Ovary (tissue), 3 donors: ENCODE results near the gene FGD2.

Experiments
- CTCF ChIP-seq, 3 donors: fragments of 450-650 bp in 2 of 3; fragments of 200-600 bp in 1 of 3; IDR thresholded peaks; one replicate each; pipeline versions ENCODE4 v1.5.1 to v1.8.0; 2016 to 2022; ENCODE audit warnings: antibody characterized with exemption in 3 of 3, mild to moderate bottlenecking in 1 of 3
- EP300 ChIP-seq: sonication (generic); formaldehyde crosslinking; IDR thresholded peaks from one replicate; pipeline ENCODE4 v1.6.1; 2017; ENCODE audit warnings: antibody characterized with exemption
- donor health status: DM: no; HTN: no; CAD: no.

- TF ChIP-seq CTCF (IDR thresholded peaks at IDR 0.05) (no peak), EP300 (no peak)
Observed at GRCh38 chr6:37027811-37028469, 22.5 kb downstream of the FGD2 start.
